CD4-positive, alpha-beta T cell treated with Interferon alpha-2 for 1 hour (primary cell): ENCODE results near the gene CMPK1.

ENCODE experiments used
- DNase-seq, 2 donors: peaks; one replicate each; pipeline ENCODE4 v3.0.0-alpha.2; 2020 to 2022

The CMPK1 gene

DNA sequence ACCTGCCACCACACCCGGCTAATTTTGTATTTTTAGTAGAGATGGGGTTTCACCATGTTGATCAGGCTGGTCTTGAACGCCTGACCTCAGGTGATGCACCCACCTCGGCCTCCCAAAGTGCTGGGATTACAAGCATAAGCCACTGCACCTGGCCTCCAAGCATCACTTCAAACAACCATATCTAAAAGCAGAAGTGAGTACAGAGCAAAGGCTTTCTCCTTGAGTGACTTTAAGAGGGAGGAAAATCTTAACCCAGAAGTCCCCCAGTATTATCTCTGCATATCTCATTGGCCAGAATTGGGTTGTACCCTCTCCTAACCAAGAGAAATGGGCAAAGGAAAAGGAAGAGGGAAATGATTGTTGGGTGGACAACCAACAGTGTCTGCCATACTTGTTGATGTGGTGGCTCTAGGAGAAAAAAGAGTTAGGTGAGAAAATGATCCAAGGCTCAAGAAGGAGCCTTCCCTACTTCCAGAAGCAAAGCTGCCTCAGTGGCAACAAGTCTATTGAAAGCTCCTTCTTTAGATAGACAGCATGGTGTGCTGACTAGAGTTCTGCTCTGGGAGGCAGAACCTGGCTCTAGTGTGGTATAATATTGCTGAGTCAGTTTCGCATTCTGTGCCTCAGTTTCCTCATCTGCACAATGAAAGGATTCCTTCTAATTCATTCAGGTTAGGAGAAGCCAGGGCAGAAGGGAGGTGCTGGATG, 65.7 kb downstream of the CMPK1 start:
- no peak for DNase-seq

DNA sequence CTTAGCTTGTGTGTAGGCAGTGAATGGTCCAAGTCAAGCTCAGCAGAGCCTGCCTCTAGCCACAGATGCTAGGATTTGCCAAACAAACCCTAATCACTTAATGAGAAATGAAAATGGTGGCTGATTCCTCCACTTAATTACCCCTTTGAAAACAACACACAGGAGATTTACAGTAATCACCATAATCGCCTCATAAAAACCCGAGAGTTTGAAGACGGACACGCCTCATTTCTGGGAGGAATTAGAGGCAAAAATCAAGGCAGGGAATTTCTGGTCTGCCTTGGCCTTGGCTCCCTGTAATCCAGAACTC, 66.2 kb downstream of the CMPK1 start:
- no peak for DNase-seq

DNA sequence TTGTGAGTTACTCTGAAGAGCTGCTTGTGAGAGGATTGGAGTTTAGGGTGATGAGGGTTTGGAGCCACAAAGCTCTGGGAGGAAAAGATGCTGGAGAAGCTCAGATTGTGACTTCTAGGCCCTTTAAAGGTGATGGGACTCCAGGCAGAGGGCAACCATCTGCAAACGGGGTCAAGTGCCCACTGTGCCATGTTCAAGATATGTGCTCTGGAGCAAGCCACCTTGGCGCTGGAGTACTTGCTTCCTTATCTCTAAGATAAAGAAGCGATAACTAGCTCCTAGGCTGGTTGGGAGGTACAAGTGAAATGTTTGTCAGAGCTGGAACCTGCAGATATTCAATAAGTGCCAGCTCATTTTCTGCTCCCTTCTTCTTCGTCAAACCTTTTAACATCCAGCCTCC, 68.2 kb downstream of the CMPK1 start:
- no peak for DNase-seq

DNA sequence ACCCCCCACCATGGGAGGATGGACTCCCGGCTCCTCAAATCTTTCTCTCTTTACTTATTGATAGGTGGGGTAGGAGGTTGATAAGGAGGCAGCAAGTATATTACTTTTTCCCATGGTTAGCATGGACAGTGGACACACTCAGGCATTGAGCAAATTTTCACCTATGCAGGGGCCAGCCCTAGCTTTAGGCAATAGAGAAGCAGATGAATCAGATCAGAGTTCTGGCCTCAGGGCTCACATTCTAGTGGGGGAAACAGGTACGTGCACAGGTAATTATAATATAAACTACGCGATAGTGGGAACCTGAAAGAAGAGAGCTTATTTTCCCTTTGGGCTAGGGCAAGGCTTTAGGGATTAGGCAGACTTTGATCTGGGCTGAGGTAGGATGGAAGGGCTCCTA, 69.0 kb downstream of the CMPK1 start:
- DNase-seq, result no peak

DNA sequence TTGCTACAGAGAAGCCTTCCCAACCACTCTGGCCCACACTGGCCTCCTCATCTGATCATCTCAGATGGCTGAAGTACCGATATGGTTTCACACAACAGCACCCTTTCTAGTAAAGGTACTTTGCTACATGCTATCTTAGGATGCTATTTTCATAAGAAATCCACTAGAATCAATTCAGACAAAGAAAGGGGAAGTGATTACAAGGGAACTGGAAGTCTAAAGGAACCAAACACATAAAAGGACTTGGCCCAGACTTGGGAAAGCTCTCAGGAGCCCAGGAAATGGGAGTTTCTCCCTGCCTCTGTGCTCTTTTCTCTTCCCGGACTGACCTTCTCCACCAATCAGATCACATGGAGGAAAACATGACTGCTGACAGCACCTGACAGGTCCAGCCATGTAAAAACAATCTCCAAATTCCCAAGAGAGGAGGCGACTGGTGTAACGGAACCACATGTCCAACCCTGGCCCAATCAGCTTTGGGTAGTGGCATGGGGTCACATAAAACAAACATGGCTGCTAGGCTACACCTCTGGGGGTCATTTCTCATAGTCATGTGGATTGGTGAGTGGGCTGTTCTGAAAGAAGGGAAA, 69.8 kb downstream of the CMPK1 start:
- no peak for DNase-seq

DNA sequence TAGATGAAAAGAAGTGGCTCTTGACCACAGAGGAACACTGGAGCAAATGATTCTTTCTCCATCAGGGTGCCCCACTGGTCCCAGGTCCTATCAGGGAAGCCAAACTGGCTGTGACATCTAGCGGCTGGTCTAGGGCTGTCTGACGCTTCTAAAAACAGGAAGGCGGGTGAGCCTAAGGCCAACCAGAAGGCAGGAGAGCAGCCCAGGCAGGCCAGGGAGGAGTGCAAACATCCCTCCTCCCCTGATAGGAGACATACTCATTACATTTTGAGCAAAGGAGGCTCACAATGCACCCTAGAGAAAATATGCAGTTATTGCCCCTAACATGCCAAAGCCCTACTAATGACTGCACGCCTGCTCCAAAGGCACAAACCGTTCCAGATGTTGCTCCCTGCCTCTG, 72.1 kb downstream of the CMPK1 start:
- DNase-seq, result no peak

DNA sequence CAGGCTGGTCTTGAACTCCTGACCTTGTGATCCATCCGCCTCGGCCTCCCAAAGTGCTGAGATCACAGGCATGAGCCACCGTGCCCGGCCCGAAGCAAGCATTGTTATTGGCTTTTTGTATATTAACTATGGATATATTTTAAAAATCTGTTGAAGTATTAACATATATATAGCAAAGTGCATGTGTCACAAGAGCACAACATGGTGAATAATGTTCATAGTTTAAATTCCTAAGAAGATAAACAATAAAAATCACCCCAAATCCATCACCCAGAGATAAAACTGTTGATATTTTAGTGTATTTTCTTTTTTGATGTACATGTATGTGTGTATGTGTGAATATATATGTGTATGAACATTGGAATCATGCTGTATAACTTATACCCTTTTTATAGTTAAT, 73.4 kb downstream of the CMPK1 start:
- no peak for DNase-seq

DNA sequence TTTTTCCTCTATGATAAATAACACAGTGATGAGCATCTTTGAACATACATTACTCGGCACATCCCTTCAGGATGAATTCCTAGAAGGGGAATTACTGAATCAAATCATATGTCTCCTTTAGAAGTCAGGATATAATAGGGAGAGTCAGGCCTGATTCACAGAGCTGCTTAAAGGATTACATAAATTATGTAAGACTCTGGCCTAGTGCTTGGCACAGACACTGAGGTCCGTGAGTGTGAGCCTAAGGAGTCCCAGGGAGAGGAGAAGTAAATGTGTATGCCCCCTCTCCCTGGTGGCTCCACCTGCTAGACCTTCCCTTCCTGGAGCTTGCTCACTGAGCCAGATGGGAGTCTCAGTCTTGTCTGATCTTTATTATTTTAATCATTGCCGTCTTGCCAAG, 73.9 kb downstream of the CMPK1 start:
- no peak for DNase-seq

DNA sequence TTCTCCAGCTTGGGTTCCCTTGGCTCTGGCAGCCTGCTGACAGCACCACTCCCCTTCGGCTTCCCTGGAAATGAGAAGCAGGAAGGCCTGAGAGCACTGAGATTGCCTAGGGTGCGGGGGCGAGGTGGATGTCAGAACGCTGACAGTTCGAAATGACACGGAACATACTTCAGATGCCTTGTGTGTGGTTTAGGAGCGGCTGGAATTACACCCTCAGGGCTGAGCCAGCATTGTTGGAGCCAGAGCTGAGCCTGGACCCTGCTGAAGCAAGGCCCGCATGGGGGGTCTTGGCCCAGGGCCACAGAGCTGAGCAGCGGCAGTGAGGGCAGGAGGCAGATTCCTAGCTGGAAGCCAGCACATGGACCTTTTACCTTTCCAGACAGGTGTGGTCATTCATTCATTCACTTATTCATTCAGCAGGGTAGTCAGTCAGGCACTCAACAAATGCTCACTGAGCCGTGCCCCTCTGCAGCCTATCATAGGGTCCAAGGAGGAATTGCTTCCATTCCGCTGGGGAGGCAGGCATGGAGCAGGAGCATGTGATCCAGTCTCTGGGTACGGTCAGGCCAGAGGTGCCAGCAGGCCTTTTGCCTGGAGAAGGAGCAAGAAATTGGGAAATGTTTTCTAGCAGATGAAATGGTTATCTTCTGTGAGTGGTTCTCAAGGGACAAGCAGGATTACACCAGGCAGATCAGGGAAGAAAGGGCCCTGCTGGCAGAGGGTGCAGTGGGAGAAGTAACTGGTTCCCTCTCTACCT, 75.9 kb downstream of the CMPK1 start:
- DNase-seq, result no peak

DNA sequence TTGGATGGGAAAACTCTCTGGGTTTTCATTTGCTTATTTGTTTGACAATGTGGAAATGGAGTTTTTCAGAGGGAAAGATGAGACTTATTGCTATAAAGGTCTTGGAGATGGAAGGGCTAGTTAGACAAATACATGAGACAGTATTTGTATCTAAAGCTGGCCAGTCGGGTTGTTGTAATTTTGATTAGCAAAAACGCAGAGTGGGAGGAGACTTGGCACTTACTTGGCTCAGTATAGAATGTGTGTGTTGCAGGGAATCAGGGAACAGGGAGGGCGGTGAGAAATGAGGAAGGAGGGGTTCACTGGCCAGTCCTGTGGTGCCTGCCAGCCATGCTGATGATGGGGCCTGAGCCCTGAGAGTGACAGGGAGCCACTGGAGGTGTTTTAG, 76.5 kb downstream of the CMPK1 start:
- no peak for DNase-seq

DNA sequence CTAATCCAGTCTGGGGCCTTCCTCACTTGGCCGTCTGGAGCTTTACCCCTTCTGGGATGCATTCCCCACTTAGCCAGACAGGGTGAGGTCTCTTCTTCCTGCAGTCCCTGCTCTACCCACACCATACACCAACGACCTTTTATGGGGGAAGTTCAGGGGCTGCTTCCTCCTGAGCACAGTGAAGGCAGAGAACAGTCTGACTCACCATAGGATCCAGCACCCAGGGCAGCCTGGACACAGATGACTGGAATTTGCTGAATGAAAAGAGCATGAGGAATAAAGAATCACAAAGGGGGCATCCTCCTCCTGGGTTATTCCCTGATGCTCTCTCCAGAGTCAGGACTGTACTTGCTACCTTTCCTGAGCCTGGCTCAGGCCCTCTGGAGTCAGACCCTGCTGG, 77.8 kb downstream of the CMPK1 start:
- no peak for DNase-seq

DNA sequence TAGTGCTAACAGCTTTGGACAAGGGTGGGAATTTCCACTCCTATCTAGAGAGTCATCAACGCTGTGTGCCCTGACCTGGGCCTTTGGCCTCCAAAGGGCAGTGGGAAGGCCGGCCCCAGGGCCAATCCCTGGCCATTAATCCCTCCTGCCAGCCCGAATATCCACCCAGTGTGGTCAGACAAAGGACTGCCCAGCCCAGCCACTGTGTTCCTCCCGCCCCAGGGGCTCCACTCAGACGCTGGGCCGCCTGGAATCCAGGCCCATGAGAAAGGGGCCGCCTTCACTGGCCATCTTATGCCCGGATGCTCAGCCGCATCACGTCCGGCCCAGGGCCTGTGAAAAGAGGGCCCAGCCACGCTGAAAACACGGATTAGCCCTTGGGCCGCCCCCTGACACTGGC, 78.8 kb downstream of the CMPK1 start:
- DNase-seq, result no peak

DNA sequence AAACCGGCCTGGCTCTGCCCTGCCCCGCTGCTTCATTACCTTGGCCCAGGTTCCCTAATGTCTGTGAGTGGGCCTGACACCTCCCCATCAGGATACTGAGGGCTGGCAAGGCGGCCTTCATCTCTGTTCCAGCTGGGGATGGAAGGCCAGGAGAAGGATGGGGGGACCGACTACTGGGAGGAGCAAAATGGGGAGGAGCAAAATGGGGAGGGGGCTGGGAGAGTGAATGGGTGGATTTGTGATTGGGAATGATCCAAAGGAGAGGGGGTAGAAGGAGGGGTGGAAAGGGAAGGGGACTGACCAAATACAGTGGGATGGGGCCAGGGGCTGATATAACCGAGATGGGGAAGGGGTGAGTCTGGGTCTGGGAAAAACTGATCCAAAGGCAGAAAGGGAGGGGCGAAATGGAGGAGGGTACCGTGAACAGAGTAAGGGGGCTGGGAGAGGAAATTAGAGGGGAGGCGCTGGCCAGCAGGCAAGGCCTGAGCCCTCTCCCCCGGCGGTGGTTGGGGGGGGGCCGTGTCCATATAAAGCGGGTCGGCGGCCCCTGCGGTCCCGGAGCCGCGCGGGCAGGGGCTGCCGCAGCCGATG, 82.2 kb downstream of the CMPK1 start, which contains the start of gene FOXE3:
TSS of gene FOXE3 (plus strand) at position 558 of the 591 bp plus-strand sequence. CDS start at position 589, 31 bp downstream.
- DNase-seq, result no peak

DNA sequence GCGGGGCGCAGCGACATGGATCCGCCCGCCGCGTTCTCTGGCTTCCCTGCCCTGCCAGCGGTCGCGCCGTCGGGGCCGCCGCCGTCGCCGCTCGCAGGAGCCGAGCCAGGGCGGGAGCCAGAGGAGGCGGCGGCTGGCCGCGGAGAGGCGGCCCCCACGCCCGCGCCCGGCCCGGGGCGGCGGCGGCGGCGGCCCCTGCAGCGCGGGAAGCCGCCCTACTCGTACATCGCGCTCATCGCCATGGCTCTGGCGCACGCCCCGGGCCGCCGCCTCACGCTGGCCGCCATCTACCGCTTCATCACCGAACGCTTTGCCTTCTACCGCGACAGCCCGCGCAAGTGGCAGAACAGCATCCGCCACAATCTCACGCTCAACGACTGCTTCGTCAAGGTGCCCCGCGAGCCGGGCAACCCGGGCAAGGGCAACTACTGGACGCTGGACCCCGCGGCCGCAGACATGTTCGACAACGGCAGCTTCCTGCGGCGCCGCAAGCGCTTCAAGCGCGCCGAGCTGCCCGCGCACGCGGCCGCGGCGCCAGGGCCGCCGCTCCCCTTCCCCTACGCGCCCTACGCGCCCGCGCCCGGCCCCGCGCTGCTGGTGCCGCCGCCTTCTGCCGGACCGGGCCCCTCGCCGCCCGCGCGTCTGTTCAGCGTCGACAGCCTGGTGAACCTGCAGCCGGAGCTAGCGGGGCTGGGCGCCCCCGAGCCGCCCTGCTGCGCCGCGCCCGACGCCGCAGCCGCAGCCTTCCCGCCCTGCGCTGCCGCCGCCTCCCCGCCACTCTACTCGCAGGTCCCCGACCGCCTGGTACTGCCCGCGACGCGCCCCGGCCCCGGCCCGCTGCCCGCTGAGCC, 83.0 kb downstream of the CMPK1 start:
- DNase-seq, result no peak

DNA sequence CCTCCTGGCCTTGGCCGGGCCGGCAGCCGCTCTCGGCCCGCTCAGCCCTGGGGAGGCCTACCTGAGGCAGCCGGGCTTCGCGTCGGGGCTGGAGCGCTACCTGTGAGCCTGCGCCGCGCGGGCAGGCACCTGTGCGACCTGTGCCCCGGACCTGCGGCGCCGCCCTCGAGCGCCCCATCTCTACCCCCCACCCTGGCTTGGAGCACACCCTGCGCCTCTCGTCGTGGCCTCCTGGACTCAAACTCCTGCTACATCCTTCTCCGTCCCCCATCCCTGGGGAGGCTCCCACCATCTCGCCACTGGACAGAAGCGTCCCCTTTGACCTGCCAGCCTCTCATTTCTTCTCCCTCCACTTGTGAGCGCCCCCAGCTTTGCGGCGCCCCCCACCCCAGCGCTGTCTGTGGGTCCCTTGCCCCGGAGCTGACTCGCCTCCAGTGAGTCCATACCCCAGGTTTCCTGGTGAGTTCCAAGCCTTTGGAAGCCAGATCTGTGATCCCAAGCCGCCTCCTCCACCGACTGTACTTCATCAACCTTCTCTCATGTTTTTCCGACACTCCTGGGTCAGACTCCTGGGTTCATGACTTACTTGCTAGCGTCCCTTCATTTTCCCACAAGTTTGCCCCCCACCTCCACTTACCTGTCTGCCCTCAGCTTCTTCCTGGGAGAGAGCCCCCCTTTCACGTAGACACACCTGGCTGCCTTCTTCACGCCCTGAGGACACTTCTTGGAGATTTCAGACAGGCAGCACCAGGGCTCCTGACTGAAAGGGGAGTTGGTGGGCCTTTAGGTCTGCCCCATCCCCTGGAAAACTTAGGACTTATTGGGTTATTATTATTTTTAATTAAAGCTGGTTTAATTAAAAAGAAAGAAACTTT, 83.8 kb downstream of the CMPK1 start:
- DNase-seq, result no peak

DNA sequence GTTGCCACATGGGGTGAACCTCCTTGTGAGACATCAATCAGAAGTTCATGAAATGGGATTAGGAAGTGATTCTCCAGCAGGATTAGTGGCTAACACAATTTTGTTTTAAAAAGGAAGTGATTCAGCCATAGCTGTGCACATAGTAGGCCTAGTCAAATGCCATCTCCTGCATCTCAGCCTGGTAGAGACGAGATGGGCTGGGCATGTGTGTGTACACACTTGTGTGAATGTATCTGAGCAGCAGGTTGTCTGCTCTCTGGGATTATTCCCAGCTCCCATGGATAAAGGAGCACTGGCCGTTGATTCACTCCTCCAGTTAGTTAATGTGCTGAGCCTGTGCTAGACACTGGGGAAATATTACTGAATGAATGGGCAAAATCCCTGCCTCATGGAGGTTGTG, 84.5 kb downstream of the CMPK1 start:
- DNase-seq, result no peak

DNA sequence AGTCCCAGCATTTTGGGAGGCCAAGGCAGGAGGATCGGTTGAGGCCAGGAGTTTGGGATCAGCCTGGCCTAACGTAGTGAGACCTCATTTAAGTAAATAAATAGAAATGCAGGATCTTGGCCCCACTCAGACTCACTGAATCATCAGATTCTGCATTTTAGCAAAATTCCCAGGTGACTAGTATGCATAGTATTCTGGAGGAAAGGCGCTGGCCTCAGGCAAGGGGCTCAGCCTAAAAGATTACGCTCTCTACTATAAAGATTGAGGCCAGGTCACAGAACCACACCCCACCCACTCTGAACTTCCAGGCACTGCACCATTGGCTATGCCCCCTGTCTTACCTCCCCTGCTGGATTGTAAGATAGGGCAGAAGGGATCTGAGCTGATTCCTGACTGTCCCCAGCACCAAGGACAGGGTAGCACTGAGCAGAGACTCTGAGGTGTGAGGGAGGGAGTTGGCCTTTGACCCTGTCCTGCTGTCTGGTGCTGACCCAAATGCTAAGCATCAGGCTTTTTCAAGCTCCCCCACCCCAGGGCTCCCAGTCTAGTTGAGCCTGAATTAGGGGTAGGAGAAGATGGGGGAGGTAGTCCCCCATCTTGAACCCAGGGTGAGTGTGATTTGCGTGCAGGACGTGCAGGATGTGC, 85.2 kb downstream of the CMPK1 start:
- DNase-seq, result no peak

DNA sequence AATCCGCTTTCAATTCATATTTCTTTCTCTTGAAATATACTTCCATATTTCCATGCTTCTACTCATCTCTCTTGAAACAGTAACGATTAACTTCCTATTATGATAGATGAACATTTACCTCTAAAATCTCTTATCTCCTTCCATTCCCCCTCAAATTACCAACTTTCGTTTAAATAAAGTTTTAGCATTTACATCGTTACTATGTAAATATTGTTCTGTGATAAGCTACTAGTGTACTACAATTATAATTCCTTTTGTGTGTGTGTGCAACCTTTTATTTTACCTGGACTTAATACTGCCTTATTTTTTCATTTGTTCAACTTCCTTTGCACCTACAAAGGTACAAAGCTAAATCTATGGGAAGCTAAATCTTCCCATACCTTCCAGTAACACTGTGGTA, 87.0 kb downstream of the CMPK1 start:
- no peak for DNase-seq

DNA sequence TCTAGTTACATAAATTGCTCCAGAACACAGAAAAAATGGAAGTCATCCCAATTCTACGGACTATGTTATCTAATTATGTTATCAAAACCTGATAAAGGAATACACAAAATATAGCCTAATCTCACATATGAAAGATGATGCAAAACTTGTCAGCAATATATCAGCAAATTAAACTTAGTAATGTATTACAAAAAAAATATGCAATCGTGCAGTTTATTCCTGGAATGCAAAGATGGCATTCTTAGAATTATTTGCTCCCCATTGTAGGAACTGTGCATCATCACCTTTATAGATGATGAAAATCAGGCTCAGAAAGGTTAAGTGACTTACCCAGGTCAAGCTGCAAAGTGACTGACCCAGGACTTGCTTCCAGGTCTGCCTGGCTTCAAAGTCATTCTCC, 90.3 kb downstream of the CMPK1 start:
- no peak for DNase-seq

DNA sequence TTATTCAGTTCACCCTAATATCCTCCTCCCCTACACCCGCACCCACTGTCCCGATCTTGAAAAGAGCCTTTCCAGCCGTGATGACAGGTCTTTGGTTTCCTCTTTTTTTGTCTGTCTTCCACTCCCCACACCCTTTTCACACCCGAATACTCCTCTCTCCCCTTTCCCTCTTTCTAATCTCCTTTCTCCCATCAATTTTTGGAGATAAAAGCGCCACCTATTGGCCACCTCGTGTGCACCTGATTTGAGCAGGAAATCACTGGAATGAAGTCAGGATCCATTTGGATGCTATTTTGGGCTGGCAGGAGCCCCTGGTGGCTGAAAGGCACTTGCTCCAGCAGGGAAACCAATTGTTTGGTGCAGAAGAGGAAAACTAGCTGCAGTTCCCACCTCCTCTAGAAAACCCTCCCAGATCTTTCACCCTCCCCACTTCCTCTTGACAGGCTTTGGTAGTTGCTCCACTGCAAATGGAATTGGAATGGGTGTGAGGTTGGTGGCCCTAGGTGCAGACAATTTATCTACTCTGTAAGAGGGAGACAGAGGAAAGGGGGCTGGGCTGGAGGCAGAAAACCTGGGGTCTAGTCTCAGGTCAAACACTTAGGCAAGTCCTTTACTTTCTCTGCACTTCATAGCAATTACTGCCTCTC, 90.9 kb downstream of the CMPK1 start:
- no peak for DNase-seq
